HG02759 (cell line): ENCODE measurements around the gene MZT2B.
"Not testable (repeated sequence)": the region's sequence is repeated elsewhere in the genome, so short reads cannot be mapped to it uniquely, and the experiment has no call there.

Source experiments
- ATAC-seq: cut with Tn5 transposase; IDR thresholded peaks from one replicate; pipeline ENCODE4 v1.9.1; 2021; ENCODE audit warnings: mild to moderate bottlenecking, moderate library complexity; ENCODE audit not compliant: unreplicated experiment

Gene MZT2B

DNA sequence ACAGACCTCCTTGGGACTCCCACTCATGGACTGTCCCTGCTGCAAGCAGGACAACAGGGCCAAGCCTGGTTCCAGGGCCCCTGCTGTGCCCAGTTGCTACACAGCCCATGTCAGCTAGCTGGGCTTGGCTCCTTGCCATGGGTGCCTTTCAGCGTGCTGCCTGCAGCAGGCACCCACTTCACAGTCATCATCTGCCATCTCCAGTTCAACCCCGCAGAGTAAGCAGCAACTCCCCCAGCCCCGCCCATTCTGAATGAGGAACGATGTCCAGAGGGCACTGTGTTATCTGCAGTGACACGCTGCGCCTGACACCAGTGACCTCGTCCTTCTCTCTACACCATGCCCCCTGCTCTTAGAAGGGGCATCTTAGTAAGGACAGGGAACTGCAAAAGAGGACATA is 20.5 kb downstream of the MZT2B start:
- ATAC-seq, result not testable (repeated sequence)

DNA sequence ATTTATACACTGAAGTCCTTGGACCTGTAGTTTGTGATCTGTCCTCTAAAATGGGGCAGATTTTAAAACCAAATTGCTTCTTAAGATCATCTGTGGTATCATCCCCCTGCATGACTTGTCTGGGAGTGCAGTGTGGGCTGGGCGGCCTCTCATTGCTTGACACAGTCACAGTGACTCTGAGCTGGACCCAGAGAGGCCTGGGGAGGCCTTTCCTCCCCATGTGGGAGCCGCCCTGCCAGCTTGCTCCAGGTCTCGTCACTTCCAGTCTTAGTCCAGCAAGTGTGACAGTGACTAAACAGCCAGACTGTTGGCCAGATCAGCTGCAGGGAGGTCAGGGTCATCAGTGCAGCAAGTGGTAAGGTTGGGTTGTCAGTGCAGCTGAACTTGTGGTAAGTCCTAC is 21.1 kb downstream of the MZT2B start:
- ATAC-seq, result not testable (repeated sequence)

DNA sequence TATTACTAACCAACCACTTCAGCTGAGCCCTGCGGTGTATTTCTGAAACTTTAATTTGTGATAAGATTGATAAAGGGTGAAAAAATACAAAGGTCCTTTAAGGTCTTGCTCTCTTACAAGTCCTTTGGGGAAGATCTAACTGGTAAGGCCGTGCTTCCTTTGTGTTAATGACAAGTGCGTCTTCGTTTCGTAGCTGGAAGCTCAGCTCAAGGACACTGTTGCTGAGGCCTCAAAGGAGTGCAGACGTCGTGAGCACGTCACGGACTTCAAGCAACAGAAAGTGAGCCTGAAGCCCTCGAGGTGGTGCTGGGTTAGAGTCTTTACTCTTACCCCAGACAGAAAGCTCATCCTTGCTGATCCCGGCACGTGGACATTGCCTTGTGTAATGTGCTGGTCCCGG is 25.0 kb downstream of the MZT2B start:
- ATAC-seq, result not testable (repeated sequence)

DNA sequence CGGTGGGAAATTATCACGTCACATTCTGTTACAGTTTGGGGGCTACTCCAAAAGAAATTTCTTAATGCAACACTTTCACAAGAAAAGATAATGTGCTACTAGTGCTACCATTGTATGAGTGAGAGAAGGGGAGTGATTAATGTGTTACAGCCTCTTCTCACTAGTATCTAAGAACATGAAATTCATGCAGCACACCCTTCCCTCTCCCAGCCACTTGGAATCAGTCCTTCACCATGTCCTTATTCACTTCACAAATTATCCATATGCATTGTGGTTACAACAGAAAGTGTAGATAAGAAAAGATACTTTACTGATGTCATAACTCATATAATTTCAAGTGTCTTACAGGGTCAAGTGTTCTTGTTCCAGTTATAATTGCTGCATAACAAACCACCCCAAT is 37.1 kb downstream of the MZT2B start:
- ATAC-seq, result not testable (repeated sequence)

GRCh38 chr2:130220505-130220904 is 38.4 kb downstream of the MZT2B start:
- ATAC-seq, result not testable (repeated sequence)

GRCh38 chr2:130222523-130222922 is 40.5 kb downstream of the MZT2B start:
- peak; percentile 78 for ATAC-seq

DNA sequence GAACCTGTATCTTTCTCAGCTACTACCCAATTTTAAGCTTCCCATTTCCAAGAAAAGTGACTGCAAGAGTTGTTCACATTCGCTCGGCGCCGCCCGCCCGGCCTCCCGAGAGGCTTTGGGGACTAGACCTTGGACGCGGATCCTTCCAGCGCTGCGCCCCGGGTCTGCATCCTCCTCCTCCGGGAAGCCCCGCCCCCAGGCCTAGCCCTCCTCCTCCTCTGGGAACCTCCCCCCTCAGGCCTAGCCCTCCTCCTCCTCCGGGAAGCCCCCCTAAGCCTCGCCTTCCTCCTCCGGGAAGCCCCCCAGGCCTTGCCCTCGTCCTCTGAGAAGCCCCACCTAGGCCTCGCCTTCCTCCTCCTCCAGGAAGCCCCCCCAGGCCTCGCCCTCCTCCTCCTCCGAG is 45.9 kb downstream of the MZT2B start:
- ATAC-seq, result not testable (repeated sequence)

- not testable (repeated sequence) for ATAC-seq
Observed at GRCh38 chr2:130228467-130229160, 46.6 kb downstream of the MZT2B start.

DNA sequence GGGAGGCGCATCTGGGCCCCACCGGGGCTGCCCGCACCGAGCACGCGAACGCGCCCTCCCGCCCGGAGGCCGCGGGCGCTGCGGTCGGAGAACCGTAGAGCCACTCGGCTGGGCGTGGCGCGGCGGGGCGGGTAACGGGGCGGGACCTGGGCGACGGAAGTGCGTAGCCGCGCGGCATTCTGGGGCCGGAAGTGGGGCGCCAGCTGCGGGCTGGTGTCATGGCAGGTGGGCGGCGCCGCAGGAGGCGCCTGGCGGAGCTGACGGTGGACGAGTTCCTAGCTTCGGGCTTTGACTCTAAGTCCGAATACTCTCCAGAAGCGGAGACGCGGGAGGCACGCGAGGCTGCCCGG is 47.1 kb downstream of the MZT2B start:
- ATAC-seq, result not testable (repeated sequence)

DNA sequence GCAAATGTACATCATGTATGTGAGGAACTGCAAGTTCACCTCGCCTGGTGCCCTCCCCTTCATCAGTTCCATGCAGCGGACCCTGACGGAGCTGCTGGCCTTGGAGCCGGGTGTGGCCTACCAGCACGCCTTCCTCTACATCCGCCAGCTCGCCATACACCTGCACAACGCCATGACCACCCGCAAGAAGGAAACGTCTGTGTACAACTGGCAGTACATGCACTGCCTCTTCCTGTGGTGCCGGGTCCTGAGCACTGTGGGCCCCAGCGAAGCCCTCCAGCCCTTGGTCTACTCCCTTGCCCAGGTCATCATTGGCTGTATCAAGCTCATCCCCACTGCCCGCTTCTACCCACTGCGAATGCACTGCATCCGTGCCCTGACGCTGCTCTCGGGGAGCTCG is 48.3 kb downstream of the MZT2B start:
- ATAC-seq, result not testable (repeated sequence)

DNA sequence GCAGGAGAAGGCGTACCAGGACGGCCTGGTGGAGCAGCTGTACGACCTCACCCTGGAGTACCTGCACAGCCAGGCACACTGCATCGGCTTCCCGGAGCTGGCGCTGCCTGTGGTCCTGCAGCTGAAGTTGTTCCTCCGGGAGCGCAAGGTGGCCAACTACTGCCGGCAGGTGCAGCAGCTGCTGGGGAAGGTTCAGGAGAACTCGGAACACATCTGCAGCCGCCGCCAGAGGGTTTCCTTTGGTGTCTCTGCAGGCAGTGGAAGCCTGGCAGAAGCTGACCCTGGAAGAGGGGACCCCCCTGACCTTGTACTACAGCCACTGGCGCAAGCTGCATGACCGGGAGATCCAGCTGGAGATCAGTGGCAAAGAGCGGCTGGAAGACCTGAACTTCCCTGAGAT is 48.8 kb downstream of the MZT2B start:
- not testable (repeated sequence) for ATAC-seq

- no peak for ATAC-seq
Observed at GRCh38 chr2:130231656-130232055, 49.6 kb downstream of the MZT2B start.

GRCh38 chr2:130233066-130233465 is 51.0 kb downstream of the MZT2B start:
- ATAC-seq, result not testable (repeated sequence)

DNA sequence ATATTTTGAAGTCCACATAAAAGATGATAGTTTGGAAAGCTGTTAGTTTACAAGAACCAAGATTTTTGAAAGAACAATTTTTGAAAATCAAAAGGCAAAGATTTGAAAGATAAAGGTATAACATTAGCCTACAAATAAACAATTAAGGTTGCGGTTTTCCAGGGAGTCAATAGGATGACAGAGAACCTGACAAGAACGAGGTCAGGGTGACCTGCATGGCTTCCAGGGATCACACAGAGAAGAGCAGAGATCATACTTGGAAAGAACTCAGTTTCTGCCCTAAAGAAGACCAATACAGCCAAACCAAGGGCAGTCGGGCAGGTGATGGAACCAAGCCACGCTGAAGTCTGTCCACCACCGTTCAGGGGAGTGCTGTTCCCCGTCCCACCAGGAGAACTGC is 57.5 kb downstream of the MZT2B start:
- ATAC-seq, result not testable (repeated sequence)
